PC-3 (cell line): Measurements from ENCODE around the gene DTNBP1.

Experiments used
- EZH2 ChIP-seq: fragments of 300-600 bp; sonication (generic); IDR thresholded peaks from one replicate; pipeline ENCODE4 v1.6.1; 2017; ENCODE audit warnings: antibody characterized with exemption, mild to moderate bottlenecking, low read length; ENCODE audit not compliant: unreplicated experiment
- EZH2phosphoT487 ChIP-seq: fragments of 300-600 bp; sonication (generic); IDR thresholded peaks from 2 replicates; pipeline ENCODE4 v1.6.1; 2018; ENCODE audit warnings: mild to moderate bottlenecking, antibody characterized with exemption, low read length, borderline replicate concordance
- TF ChIP-seq, protein P1 (sequence below): fragments of 300-600 bp; sonication (generic); conservative IDR thresholded peaks from 2 replicates; pipeline ENCODE4 v1.5.1; 2017; ENCODE audit warnings: antibody characterized with exemption, low read depth, mild to moderate bottlenecking, low read length

DNA sequence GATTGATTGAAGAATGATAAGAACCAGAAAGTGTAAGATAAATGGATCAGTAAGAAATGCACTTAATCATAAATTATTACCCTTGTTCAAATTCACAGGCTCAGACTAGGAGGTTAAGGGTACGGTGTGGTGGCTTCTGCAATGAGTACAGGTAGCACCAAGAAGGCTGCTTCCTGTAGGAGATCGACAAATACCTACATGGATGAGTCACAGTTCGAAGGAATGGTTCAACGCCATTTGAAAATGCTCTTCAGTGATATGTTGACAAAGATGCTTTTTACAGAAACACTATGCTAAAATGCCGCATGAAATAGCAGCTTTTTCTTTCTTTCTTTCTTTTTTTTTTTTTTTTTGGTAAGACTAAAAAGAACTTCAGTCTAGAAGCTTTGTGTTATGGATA, 116.2 kb downstream of the DTNBP1 start:
- TF ChIP-seq, protein P1, sequence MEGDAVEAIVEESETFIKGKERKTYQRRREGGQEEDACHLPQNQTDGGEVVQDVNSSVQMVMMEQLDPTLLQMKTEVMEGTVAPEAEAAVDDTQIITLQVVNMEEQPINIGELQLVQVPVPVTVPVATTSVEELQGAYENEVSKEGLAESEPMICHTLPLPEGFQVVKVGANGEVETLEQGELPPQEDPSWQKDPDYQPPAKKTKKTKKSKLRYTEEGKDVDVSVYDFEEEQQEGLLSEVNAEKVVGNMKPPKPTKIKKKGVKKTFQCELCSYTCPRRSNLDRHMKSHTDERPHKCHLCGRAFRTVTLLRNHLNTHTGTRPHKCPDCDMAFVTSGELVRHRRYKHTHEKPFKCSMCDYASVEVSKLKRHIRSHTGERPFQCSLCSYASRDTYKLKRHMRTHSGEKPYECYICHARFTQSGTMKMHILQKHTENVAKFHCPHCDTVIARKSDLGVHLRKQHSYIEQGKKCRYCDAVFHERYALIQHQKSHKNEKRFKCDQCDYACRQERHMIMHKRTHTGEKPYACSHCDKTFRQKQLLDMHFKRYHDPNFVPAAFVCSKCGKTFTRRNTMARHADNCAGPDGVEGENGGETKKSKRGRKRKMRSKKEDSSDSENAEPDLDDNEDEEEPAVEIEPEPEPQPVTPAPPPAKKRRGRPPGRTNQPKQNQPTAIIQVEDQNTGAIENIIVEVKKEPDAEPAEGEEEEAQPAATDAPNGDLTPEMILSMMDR: no peak
- TF ChIP-seq EZH2 (no peak), EZH2phosphoT487 (no peak)
